SK-N-SH treated with all-trans-retinoic acid at 6 μM for 48 hours (cell line): Measurements from ENCODE around the gene FAIM.

ENCODE experiments used
- CREB5 ChIP-seq: fragments of 250-450 bp; sonication (Bioruptor Pico); IDR thresholded peaks from 2 replicates; pipeline ENCODE4 v1.5.1; 2020; ENCODE audit warnings: low read depth, mild to moderate bottlenecking, moderate library complexity
- CSRNP3 ChIP-seq: fragments of 250-450 bp; sonication (Bioruptor Pico); IDR thresholded peaks from 2 replicates; pipeline ENCODE4 v1.5.1; 2021; ENCODE audit warnings: mild to moderate bottlenecking, moderate library complexity
- GLIS3 ChIP-seq: fragments of 250-450 bp; sonication (Bioruptor Pico); IDR thresholded peaks from 2 replicates; pipeline ENCODE4 v1.5.0; 2020; ENCODE audit warnings: mild to moderate bottlenecking, moderate library complexity
- PATZ1 ChIP-seq: fragments of 250-450 bp; sonication (Bioruptor Pico); IDR thresholded peaks from 2 replicates; pipeline ENCODE4 v1.8.0; 2020; ENCODE audit warnings: mild to moderate bottlenecking, moderate library complexity, borderline replicate concordance
- POU6F1 ChIP-seq: fragments of 250-450 bp; sonication (Bioruptor Pico); IDR thresholded peaks from 2 replicates; pipeline ENCODE4 v1.8.0; 2021; ENCODE audit warnings: low read depth, mild to moderate bottlenecking, moderate library complexity, borderline replicate concordance
- SNAI2 ChIP-seq: fragments of 250-450 bp; sonication (Bioruptor Pico); IDR thresholded peaks from 2 replicates; pipeline ENCODE4 v1.5.0; 2020; ENCODE audit warnings: mild to moderate bottlenecking, moderate library complexity
- TCF4 ChIP-seq: fragments of 250-450 bp; sonication (Bioruptor Pico); IDR thresholded peaks from 2 replicates; pipeline ENCODE4 v1.8.0; 2021; ENCODE audit warnings: mild to moderate bottlenecking, moderate library complexity, borderline replicate concordance
- ZC3H10 ChIP-seq: fragments of 250-450 bp; sonication (Bioruptor Pico); IDR thresholded peaks from 2 replicates; pipeline ENCODE4 v1.5.1; 2021; ENCODE audit warnings: mild to moderate bottlenecking, moderate library complexity
- ZFP3 ChIP-seq: fragments of 250-450 bp; sonication (Bioruptor Pico); IDR thresholded peaks from 2 replicates; pipeline ENCODE4 v1.5.0; 2020; ENCODE audit warnings: mild to moderate bottlenecking, moderate library complexity

- TF ChIP-seq CSRNP3 (CRISPR knock-in tag): no peak
- no peak for TF ChIP-seq POU6F1 (CRISPR knock-in tag)
- TF ChIP-seq PATZ1 (CRISPR knock-in tag): no peak
- no peak for TF ChIP-seq CREB5 (CRISPR knock-in tag)
- TF ChIP-seq ZC3H10 (CRISPR knock-in tag): no peak
- no peak for TF ChIP-seq GLIS3 (CRISPR knock-in tag)
- no peak for TF ChIP-seq ZFP3
- TF ChIP-seq TCF4: no peak
- TF ChIP-seq SNAI2: no peak
Observed at GRCh38 chr3:138578141-138578540, 30.4 kb upstream of the FAIM start.
